ENCODE data around the gene GPS2.

Gene GPS2

DNA sequence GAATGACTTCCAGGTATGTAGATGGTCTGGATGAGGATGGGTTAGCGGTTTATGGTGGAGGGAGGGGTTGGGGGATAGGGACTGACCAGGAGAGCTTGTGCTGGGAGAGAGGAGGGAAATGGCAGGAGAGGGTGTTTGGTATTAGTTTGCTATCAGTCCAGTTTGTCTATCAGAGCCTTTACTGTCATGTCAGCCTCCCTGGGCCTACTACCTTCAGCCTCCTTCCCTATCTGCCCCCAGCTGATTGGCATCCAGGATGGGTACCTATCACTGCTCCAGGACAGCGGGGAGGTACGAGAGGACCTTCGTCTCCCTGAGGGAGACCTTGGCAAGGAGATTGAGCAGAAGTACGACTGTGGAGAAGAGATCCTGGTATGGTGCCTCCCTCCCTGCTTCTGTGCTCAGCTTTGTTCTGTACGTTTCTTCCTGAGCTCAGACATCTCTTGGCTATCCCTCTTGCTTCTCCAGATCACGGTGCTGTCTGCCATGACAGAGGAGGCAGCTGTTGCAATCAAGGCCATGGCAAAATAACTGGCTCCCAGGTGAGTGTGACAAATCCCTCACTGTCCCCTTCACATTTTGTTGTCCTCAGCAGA lies 4.0 kb downstream of the GPS2 start:
- H3K36me3 ChIP-seq (ENCODE audit: control insufficient read depth in 2 of 2, insufficient read depth in 2 of 2, low read length in 2 of 2), result peaks cover 43 to 44% of the 10 kb centered on the region in 2 donors
- no peak overlapping the region for H3K27ac ChIP-seq (ENCODE audit: low read depth in 2 of 2, low read length in 2 of 2)
- peaks cover 37 to 41% of the 10 kb centered on the region in 2 donors for H3K4me1 ChIP-seq (ENCODE audit: control insufficient read depth in 2 of 2, insufficient read depth in 2 of 2, low read length in 2 of 2)
- no peak overlapping the region for H3K9ac ChIP-seq (ENCODE audit: low read depth in 1 of 2, low read length in 2 of 2)
- H3K4me3 ChIP-seq (ENCODE audit: low read length in 2 of 2), result no peak overlapping the region
- no peaks in the 10 kb centered on the region for H3K27me3 ChIP-seq (ENCODE audit: control insufficient read depth in 2 of 2, insufficient read depth in 2 of 2, low read length in 2 of 2)
- H3K9me3 ChIP-seq (ENCODE audit: control insufficient read depth in 2 of 2, low read length in 2 of 2), result no peaks in the 10 kb centered on the region

DNA sequence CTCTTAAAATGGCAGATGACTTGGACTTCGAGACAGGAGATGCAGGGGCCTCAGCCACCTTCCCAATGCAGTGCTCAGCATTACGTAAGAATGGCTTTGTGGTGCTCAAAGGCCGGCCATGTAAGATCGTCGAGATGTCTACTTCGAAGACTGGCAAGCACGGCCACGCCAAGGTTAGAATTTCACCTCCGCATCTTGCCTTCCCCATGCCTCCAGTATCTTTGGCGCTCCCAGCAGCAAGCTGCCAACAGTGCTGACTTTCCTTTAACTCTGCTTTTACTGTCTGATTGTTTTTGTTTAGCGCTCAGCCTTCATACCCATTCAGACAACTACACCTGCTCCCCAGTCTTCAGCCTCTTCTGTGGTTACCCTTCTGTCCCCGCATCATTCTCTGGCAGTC lies 5.5 kb downstream of the GPS2 start:
- Histone ChIP-seq H3K9ac (ENCODE audit: low read depth in 1 of 2, low read length in 2 of 2) (no peak overlapping the region), H3K4me3 (ENCODE audit: low read length in 2 of 2) (peak overlapping the region; percentile 71 to 74), H3K4me1 (ENCODE audit: control insufficient read depth in 2 of 2, insufficient read depth in 2 of 2, low read length in 2 of 2) (peaks cover 29 to 35% of the 10 kb centered on the region in 2 donors), H3K27ac (ENCODE audit: low read depth in 2 of 2, low read length in 2 of 2) (peak overlapping the region; percentile 97 to 99), H3K36me3 (ENCODE audit: control insufficient read depth in 2 of 2, insufficient read depth in 2 of 2, low read length in 2 of 2) (peaks cover 43% of the 10 kb centered on the region in 2 donors), H3K9me3 (ENCODE audit: control insufficient read depth in 2 of 2, low read length in 2 of 2) (no peaks in the 10 kb centered on the region), H3K27me3 (ENCODE audit: control insufficient read depth in 2 of 2, insufficient read depth in 2 of 2, low read length in 2 of 2) (no peaks in the 10 kb centered on the region)

DNA sequence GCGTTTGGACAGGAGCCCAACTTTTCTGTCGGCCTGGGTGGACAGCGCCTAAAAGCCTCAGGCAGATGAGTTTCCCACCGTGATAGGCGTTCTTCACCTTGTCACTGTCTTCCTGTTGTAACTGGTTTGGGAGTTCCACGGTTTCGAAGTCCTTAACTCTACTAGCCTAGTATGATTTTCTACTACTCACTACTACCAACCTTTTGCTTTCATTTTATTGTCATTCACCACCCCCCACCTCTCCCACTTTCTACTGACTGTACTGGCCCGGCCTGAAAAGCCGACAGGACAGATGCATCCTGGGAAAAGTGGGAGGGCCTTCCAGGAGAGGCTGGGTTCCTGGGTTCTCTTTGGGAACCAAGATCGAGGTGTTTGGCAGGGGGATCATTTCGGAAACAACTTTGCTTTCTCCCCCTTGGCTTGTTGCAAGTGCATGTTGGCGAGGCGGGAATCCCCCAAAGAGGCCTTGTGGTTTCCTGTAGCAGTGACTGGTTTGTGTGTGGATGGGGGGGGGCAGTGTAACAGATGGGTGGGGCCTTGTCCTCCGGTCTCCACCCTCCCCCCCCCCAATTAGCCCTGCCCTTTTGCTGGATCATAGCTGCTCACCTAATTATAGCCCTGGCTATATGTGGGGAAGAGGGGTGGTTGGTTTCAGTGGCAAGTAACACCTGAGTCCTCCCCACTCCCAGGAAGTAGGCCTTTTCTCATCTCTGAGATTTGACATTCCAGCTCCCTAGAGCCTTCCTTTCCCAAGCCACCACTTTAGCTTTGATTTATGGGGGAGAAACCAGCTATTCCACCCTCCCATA lies 6.3 kb downstream of the GPS2 start:
- H3K27me3 ChIP-seq (ENCODE audit: control insufficient read depth in 2 of 2, insufficient read depth in 2 of 2, low read length in 2 of 2), result no peaks in the 10 kb centered on the region
- peaks cover 40% of the 10 kb centered on the region in 2 donors for H3K36me3 ChIP-seq (ENCODE audit: control insufficient read depth in 2 of 2, insufficient read depth in 2 of 2, low read length in 2 of 2)
- no peaks in the 10 kb centered on the region for H3K9me3 ChIP-seq (ENCODE audit: control insufficient read depth in 2 of 2, low read length in 2 of 2)
- peaks cover 26 to 27% of the 10 kb centered on the region in 2 donors for H3K4me1 ChIP-seq (ENCODE audit: control insufficient read depth in 2 of 2, insufficient read depth in 2 of 2, low read length in 2 of 2)
- H3K4me3 ChIP-seq (ENCODE audit: low read length in 2 of 2), result peak overlapping the region; percentile 71 to 74
- H3K9ac ChIP-seq (ENCODE audit: low read depth in 1 of 2, low read length in 2 of 2), result peak overlapping the region; percentile 93 to 94
- H3K27ac ChIP-seq (ENCODE audit: low read depth in 2 of 2, low read length in 2 of 2), result peak overlapping the region; percentile 97 to 99

DNA sequence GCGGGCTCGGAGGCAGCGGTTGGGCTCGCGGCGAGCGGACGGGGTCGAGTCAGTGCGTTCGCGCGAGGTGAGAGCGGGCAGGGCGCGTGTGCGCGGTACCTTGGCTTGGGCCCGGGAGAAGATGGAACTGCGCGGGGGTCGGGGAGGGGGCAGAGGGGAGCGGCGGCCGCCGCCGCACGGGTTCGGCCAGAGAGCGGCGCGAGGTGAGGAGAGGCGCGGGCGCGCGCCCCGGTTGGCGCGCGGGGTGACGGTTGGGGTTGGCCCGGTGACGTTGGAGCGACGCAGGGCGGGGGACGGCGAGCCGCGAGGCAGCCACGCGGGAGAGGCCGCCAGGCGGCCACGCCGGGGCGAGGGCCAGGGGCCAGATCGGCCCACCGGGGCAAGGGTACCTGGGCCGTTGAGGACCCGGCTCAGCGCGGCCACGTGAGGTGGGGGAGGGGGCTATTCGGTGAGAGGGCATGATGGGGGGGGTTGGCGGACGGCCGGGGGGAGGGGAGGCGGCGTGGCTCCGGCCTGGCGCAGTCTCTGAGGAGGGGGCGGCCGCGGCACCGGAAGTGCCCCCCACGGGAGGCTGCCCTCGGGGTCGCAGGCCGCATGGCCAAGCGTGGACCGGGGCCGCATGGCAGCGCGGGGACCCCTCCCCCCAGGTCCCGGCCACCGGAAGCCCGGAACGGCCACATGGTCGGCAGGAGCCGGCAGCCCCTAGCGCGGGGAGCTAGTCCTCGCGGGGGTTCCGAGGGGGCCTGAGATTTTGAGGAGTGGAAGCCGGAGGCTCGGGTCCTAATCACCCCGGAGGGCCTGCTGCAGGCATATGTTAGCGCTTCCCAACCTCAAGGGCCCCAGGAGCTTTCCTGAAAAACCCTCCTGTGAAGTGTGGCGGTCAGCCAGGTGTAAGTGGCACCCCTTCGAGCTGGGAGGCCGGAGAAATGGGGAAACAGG lies 7.2 kb downstream of the GPS2 start:
- peaks cover 20 to 22% of the 10 kb centered on the region in 2 donors for H3K4me1 ChIP-seq (ENCODE audit: control insufficient read depth in 2 of 2, insufficient read depth in 2 of 2, low read length in 2 of 2)
- H3K36me3 ChIP-seq (ENCODE audit: control insufficient read depth in 2 of 2, insufficient read depth in 2 of 2, low read length in 2 of 2), result peaks cover 31% of the 10 kb centered on the region in 2 donors
- peak overlapping the region; percentile 71 to 74 for H3K4me3 ChIP-seq (ENCODE audit: low read length in 2 of 2)
- H3K9ac ChIP-seq (ENCODE audit: low read depth in 1 of 2, low read length in 2 of 2), result peak overlapping the region; percentile 93 to 94
- H3K27ac ChIP-seq (ENCODE audit: low read depth in 2 of 2, low read length in 2 of 2), result peak overlapping the region; percentile 97 to 99
- H3K27me3 ChIP-seq (ENCODE audit: control insufficient read depth in 2 of 2, insufficient read depth in 2 of 2, low read length in 2 of 2), result no peaks in the 10 kb centered on the region
- H3K9me3 ChIP-seq (ENCODE audit: control insufficient read depth in 2 of 2, low read length in 2 of 2), result no peaks in the 10 kb centered on the region

GRCh38 chr17:7306911-7307685 lies 8.1 kb downstream of the GPS2 start, which contains the start of gene EIF5A:
EIF5A (plus strand) TSS chr17:7307628; CDS start chr17:7309636, 2,008 bp downstream.
- peak within 1 kb of the TSS; percentile 94 for H3K9ac ChIP-seq (ENCODE audit: low read depth in 1 of 2, low read length in 2 of 2)

DNA sequence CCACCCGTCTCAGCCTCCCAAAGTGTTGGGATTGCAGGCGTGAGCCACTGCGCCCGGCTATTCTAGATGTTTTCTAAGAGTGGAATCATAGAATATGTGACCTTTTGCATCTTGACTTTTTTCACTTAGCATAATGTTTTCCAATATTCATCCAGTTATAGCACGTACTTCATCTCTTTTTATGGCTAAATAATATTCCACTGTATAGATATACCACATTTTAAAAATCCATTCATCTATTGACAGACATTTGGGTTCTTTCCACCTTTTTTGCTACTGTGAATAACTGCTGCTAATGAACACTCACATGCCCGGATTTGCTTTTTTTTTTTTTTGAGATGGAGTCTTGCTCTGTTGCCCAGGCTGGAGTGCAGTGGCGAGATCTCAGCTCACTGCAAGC lies 11.0 kb downstream of the GPS2 start:
- Histone ChIP-seq H3K9ac (ENCODE audit: low read depth in 1 of 2, low read length in 2 of 2) (no peak overlapping the region), H3K27me3 (ENCODE audit: control insufficient read depth in 2 of 2, insufficient read depth in 2 of 2, low read length in 2 of 2) (no peaks in the 10 kb centered on the region), H3K4me3 (ENCODE audit: low read length in 2 of 2) (no peak overlapping the region), H3K27ac (ENCODE audit: low read depth in 2 of 2, low read length in 2 of 2) (no peak overlapping the region), H3K9me3 (ENCODE audit: control insufficient read depth in 2 of 2, low read length in 2 of 2) (no peaks in the 10 kb centered on the region), H3K4me1 (ENCODE audit: control insufficient read depth in 2 of 2, insufficient read depth in 2 of 2, low read length in 2 of 2) (peaks cover 7 to 11% of the 10 kb centered on the region in 2 donors), H3K36me3 (ENCODE audit: control insufficient read depth in 2 of 2, insufficient read depth in 2 of 2, low read length in 2 of 2) (no peaks in the 10 kb centered on the region)

More at GRCh38 chr17:7306911-7307685, 8.1 kb downstream of the GPS2 start, which contains the start of gene EIF5A:
- Histone ChIP-seq H3K9me3 (ENCODE audit: control insufficient read depth in 2 of 2, low read length in 2 of 2) (no peaks in the 10 kb centered on the region), H3K36me3 (ENCODE audit: control insufficient read depth in 2 of 2, insufficient read depth in 2 of 2, low read length in 2 of 2) (peaks cover 23 to 24% of the 10 kb centered on the region in 2 donors), H3K27ac (ENCODE audit: low read depth in 2 of 2, low read length in 2 of 2) (peak within 1 kb of the TSS; percentile 97 to 99), H3K27me3 (ENCODE audit: control insufficient read depth in 2 of 2, insufficient read depth in 2 of 2, low read length in 2 of 2) (no peaks in the 10 kb centered on the region), H3K4me3 (ENCODE audit: low read length in 2 of 2) (peak within 1 kb of the TSS; percentile 71 to 84), H3K4me1 (ENCODE audit: control insufficient read depth in 2 of 2, insufficient read depth in 2 of 2, low read length in 2 of 2) (peaks cover 18 to 22% of the 10 kb centered on the region in 2 donors)

GRCh38 chr17:7296189-7296861 lies 18.8 kb downstream of the GPS2 start:
- Histone ChIP-seq H3K4me3 (ENCODE audit: low read length in 2 of 2) (peak overlapping the region; percentile 6 to 48), H3K4me1 (ENCODE audit: control insufficient read depth in 2 of 2, insufficient read depth in 2 of 2, low read length in 2 of 2) (peaks cover 31 to 32% of the 10 kb centered on the region in 2 donors), H3K9ac (ENCODE audit: low read depth in 1 of 2, low read length in 2 of 2) (peak overlapping the region in 1 of 2 donors; percentile 41), H3K36me3 (ENCODE audit: control insufficient read depth in 2 of 2, insufficient read depth in 2 of 2, low read length in 2 of 2) (no peaks in the 10 kb centered on the region), H3K27ac (ENCODE audit: low read depth in 2 of 2, low read length in 2 of 2) (peak overlapping the region; percentile 39 to 89), H3K9me3 (ENCODE audit: control insufficient read depth in 2 of 2, low read length in 2 of 2) (no peaks in the 10 kb centered on the region), H3K27me3 (ENCODE audit: control insufficient read depth in 2 of 2, insufficient read depth in 2 of 2, low read length in 2 of 2) (peaks cover 0 to 10% of the 10 kb centered on the region in 2 donors)

GRCh38 chr17:7295230-7296180 lies 19.7 kb downstream of the GPS2 start:
- Histone ChIP-seq H3K27ac (ENCODE audit: low read depth in 2 of 2, low read length in 2 of 2) (peak overlapping the region; percentile 89 to 90), H3K27me3 (ENCODE audit: control insufficient read depth in 2 of 2, insufficient read depth in 2 of 2, low read length in 2 of 2) (peaks cover 0 to 10% of the 10 kb centered on the region in 2 donors), H3K36me3 (ENCODE audit: control insufficient read depth in 2 of 2, insufficient read depth in 2 of 2, low read length in 2 of 2) (no peaks in the 10 kb centered on the region), H3K9me3 (ENCODE audit: control insufficient read depth in 2 of 2, low read length in 2 of 2) (no peaks in the 10 kb centered on the region), H3K4me1 (ENCODE audit: control insufficient read depth in 2 of 2, insufficient read depth in 2 of 2, low read length in 2 of 2) (peaks cover 31 to 32% of the 10 kb centered on the region in 2 donors), H3K9ac (ENCODE audit: low read depth in 1 of 2, low read length in 2 of 2) (peak overlapping the region; percentile 32 to 65), H3K4me3 (ENCODE audit: low read length in 2 of 2) (peak overlapping the region; percentile 59 to 61)

All from mucosa of rectum (tissue), 2 donors.